Measurements from ENCODE around the gene SHROOM4. TPM values are rescaled to one million over a fixed set of nuclear protein-coding genes. Genes with fewer than 3 reads are reported as not detected.

The SHROOM4 gene
- total RNA-seq, 1 experiment from 2014 or later: 0.13 TPM

DNA sequence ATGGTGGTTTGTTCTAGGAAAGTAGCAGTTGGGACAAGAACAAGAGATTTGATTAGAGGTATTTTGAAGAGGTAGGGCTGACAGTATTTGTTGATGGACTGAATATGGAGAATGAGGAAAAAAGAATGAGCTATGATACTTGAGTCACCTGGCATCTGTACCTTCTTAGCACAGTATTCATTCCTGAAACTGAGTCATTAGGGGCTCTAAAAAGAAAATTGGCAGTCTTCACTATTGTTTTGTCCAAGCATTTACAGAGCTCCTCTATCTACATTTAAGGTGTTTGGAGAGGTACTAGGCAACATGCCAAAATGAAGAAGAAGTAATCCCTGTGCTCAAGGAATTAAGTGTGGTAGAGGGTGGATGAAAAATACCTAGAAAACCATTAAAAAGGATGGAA, 165.8 kb downstream of the SHROOM4 start:
- ChIA-PET CTCF (no interaction called here), POLR2A (no interaction called here)
- TF ChIP-seq SIN3A (IDR thresholded peaks at IDR 0.05; ENCODE audit: borderline replicate concordance, insufficient read depth, low read depth, low read length) (no peak), POLR2AphosphoS5 (IDR thresholded peaks at IDR 0.05; ENCODE audit: low read depth, low read length) (no peak), TCF7L2 (IDR thresholded peaks at IDR 0.05; ENCODE audit: low read depth, low read length) (no peak)
- TF ChIP-seq, protein P1, sequence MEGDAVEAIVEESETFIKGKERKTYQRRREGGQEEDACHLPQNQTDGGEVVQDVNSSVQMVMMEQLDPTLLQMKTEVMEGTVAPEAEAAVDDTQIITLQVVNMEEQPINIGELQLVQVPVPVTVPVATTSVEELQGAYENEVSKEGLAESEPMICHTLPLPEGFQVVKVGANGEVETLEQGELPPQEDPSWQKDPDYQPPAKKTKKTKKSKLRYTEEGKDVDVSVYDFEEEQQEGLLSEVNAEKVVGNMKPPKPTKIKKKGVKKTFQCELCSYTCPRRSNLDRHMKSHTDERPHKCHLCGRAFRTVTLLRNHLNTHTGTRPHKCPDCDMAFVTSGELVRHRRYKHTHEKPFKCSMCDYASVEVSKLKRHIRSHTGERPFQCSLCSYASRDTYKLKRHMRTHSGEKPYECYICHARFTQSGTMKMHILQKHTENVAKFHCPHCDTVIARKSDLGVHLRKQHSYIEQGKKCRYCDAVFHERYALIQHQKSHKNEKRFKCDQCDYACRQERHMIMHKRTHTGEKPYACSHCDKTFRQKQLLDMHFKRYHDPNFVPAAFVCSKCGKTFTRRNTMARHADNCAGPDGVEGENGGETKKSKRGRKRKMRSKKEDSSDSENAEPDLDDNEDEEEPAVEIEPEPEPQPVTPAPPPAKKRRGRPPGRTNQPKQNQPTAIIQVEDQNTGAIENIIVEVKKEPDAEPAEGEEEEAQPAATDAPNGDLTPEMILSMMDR (IDR thresholded peaks at IDR 0.05): no peak
- TF ChIP-seq, protein P2, sequence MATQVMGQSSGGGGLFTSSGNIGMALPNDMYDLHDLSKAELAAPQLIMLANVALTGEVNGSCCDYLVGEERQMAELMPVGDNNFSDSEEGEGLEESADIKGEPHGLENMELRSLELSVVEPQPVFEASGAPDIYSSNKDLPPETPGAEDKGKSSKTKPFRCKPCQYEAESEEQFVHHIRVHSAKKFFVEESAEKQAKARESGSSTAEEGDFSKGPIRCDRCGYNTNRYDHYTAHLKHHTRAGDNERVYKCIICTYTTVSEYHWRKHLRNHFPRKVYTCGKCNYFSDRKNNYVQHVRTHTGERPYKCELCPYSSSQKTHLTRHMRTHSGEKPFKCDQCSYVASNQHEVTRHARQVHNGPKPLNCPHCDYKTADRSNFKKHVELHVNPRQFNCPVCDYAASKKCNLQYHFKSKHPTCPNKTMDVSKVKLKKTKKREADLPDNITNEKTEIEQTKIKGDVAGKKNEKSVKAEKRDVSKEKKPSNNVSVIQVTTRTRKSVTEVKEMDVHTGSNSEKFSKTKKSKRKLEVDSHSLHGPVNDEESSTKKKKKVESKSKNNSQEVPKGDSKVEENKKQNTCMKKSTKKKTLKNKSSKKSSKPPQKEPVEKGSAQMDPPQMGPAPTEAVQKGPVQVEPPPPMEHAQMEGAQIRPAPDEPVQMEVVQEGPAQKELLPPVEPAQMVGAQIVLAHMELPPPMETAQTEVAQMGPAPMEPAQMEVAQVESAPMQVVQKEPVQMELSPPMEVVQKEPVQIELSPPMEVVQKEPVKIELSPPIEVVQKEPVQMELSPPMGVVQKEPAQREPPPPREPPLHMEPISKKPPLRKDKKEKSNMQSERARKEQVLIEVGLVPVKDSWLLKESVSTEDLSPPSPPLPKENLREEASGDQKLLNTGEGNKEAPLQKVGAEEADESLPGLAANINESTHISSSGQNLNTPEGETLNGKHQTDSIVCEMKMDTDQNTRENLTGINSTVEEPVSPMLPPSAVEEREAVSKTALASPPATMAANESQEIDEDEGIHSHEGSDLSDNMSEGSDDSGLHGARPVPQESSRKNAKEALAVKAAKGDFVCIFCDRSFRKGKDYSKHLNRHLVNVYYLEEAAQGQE (IDR thresholded peaks at IDR 0.05; ENCODE audit: insufficient read depth in 1 of 2, low read depth in 2 of 2, low read length in 1 of 2): no peak
- ATAC-seq (no peak), DNase-seq (ENCODE audit: low read depth, low spot score) (no peak)
- Histone ChIP-seq H3K27ac (ENCODE audit: low read length) (no peak overlapping the region), H3K36me3 (ENCODE audit: control insufficient read depth, insufficient read depth, low read length) (no peaks in the 10 kb centered on the region), H3K4me3 (ENCODE audit: low read depth in 2 of 2, low read length in 2 of 2) (no peak overlapping the region), H3K27me3 (ENCODE audit: control insufficient read depth, insufficient read depth, low read length) (no peaks in the 10 kb centered on the region), H3K4me1 (ENCODE audit: control insufficient read depth, insufficient read depth, low read length) (no peaks in the 10 kb centered on the region), H3K9me3 (ENCODE audit: control insufficient read depth, insufficient read depth, low read depth, low read length) (no peaks in the 10 kb centered on the region)
- no TSS peak for BruUV-seq (replicated peaks)
- in situ Hi-C loops (cut with HindIII; ENCODE audit: low pct_unique_long_range_greater_than_20kb, low sequenced_read_pairs) (no loop called here), intact Hi-C loops (cut with micrococcal nuclease; ENCODE audit: unreplicated experiment) (no loop called here)

GRCh38 chrX:50644496-50644895, 169.5 kb downstream of the SHROOM4 start:
- Histone ChIP-seq H3K27me3 (ENCODE audit: control insufficient read depth, insufficient read depth, low read length) (no peaks in the 10 kb centered on the region), H3K4me3 (ENCODE audit: low read depth in 2 of 2, low read length in 2 of 2) (no peak overlapping the region), H3K36me3 (ENCODE audit: control insufficient read depth, insufficient read depth, low read length) (no peaks in the 10 kb centered on the region), H3K4me1 (ENCODE audit: control insufficient read depth, insufficient read depth, low read length) (no peaks in the 10 kb centered on the region), H3K9me3 (ENCODE audit: control insufficient read depth, insufficient read depth, low read depth, low read length) (no peaks in the 10 kb centered on the region), H3K27ac (ENCODE audit: low read length) (no peak overlapping the region)
- TF ChIP-seq, protein P1 (IDR thresholded peaks at IDR 0.05): no peak
- TF ChIP-seq, protein P2 (IDR thresholded peaks at IDR 0.05; ENCODE audit: insufficient read depth in 1 of 2, low read depth in 2 of 2, low read length in 1 of 2): no peak
- TF ChIP-seq TCF7L2 (IDR thresholded peaks at IDR 0.05; ENCODE audit: low read depth, low read length) (no peak), SIN3A (IDR thresholded peaks at IDR 0.05; ENCODE audit: borderline replicate concordance, insufficient read depth, low read depth, low read length) (no peak)
- ChIA-PET CTCF (no interaction called here), POLR2A (no interaction called here)
- DNase-seq (ENCODE audit: low read depth, low spot score): no peak
- BruUV-seq (replicated peaks): no TSS peak
- intact Hi-C loops (cut with micrococcal nuclease; ENCODE audit: unreplicated experiment): no loop called here
- ATAC-seq: no peak
- in situ Hi-C loops (cut with HindIII; ENCODE audit: low pct_unique_long_range_greater_than_20kb, low sequenced_read_pairs): no loop called here

Measured in Panc1 (cell line).